ENCODE data around the gene ARAP1.

DNA sequence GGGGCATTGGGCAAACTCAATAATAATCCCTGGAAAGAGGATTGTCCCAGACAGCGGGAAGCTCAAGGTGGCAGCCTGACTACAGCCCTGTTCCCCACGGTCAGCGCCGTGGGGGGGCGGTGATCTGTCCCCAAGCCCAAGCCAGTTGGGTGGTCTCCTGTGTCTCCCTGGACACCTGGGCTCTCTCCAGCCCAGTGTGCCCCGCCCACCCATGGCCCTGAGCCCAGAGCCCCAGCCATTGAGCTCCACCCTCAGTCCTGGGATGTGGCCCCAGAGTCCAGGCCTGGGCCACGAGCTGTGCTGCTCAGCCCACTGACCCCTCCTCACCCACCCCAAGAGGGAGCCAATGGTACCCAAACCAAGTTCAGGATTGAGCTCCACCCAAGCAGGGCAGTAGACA is 50.1 kb downstream of the ARAP1 start:
- TF ChIP-seq ZNF274 (IDR thresholded peaks at IDR 0.05; ENCODE audit: low read depth, low read length) (no peak), YY1 (IDR thresholded peaks at IDR 0.05; ENCODE audit: insufficient read depth, insufficient read length) (no peak)
